Left lobe of liver (tissue), 2 donors: Measurements from ENCODE around the gene GORAB. TPM values are rescaled to one million over a fixed set of nuclear protein-coding genes. Genes with fewer than 3 reads are reported as not detected.

ENCODE experiments used
- ATAC-seq: fragments of 200-7000 bp; cut with Tn5 transposase; one replicate; pipeline ENCODE4 v1.9.1; 2020; ENCODE audit warnings: mild to moderate bottlenecking, moderate library complexity
- DNase-seq: peaks from one replicate; pipeline ENCODE4 v3.0.0-alpha.2; 2020; ENCODE audit warnings: low spot score
- total RNA-seq: library from RNA; stranded (reverse); gene quantifications from one replicate; pipeline ENCODE4 v1.2.1, GENCODE V29; 2021
- donor health status: DM: no; HTN: no; CAD: no; lungs with moderate emphysema.
- donor health status: DM: no; HTN: yes; CAD: no.

Gene GORAB
- 3.4 TPM for total RNA-seq

GRCh38 chr1:170531758-170532657, at the start of gene GORAB:
TSS of gene GORAB (plus strand) at chr1:170532166. CDS start at chr1:170532224, 58 bp downstream.
- DNase-seq (peak; percentile 90), ATAC-seq (peak; percentile 98)

GRCh38 chr1:170483051-170483450, 48.9 kb upstream of the GORAB start:
- ATAC-seq (no peak), DNase-seq (no peak)

- DNase-seq, result no peak
Measured at GRCh38 chr1:170487503-170487902, 44.5 kb upstream of the GORAB start.

GRCh38 chr1:170491291-170491690, 40.7 kb upstream of the GORAB start:
- ATAC-seq (no peak), DNase-seq (no peak)

More at GRCh38 chr1:170487503-170487902, 44.5 kb upstream of the GORAB start:
- no peak for ATAC-seq

- no peak for DNase-seq
- peak; percentile 44 for ATAC-seq
Measured at GRCh38 chr1:170494369-170494768, 37.6 kb upstream of the GORAB start.

GRCh38 chr1:170495006-170495405, 37.0 kb upstream of the GORAB start:
- no peak for DNase-seq
- no peak for ATAC-seq

- ATAC-seq, result no peak
- DNase-seq, result no peak
Measured at GRCh38 chr1:170498876-170499275, 33.1 kb upstream of the GORAB start.

- ATAC-seq, result no peak
Measured at GRCh38 chr1:170503665-170504064, 28.3 kb upstream of the GORAB start.

GRCh38 chr1:170510163-170510562, 21.8 kb upstream of the GORAB start:
- DNase-seq, result no peak

More at GRCh38 chr1:170503665-170504064, 28.3 kb upstream of the GORAB start:
- no peak for DNase-seq

GRCh38 chr1:170511038-170511437, 20.9 kb upstream of the GORAB start:
- ATAC-seq, result no peak
- no peak for DNase-seq

More at GRCh38 chr1:170510163-170510562, 21.8 kb upstream of the GORAB start:
- ATAC-seq, result no peak

GRCh38 chr1:170513138-170513537, 18.8 kb upstream of the GORAB start:
- no peak for DNase-seq
- ATAC-seq, result no peak

- DNase-seq, result no peak
- ATAC-seq, result no peak
Measured at GRCh38 chr1:170518185-170518834, 13.7 kb upstream of the GORAB start.

- no peak for ATAC-seq
Measured at GRCh38 chr1:170518965-170519364, 13.0 kb upstream of the GORAB start.

GRCh38 chr1:170520601-170521000, 11.4 kb upstream of the GORAB start:
- ATAC-seq (no peak), DNase-seq (no peak)

More at GRCh38 chr1:170518965-170519364, 13.0 kb upstream of the GORAB start:
- DNase-seq, result no peak

GRCh38 chr1:170521818-170522217, 10.1 kb upstream of the GORAB start:
- DNase-seq (no peak), ATAC-seq (no peak)

- ATAC-seq (no peak), DNase-seq (no peak)
Measured at GRCh38 chr1:170530972-170531757, 801 bp upstream of the GORAB start.

GRCh38 chr1:170533298-170533697, 1.3 kb downstream of the GORAB start:
- DNase-seq (no peak), ATAC-seq (no peak)

- no peak for DNase-seq
- ATAC-seq, result no peak
Measured at GRCh38 chr1:170534626-170535147, 2.7 kb downstream of the GORAB start.

GRCh38 chr1:170535418-170535817, 3.5 kb downstream of the GORAB start:
- ATAC-seq, result no peak
- no peak for DNase-seq

- ATAC-seq (peak; percentile 21), DNase-seq (no peak)
Measured at GRCh38 chr1:170536924-170537551, 5.1 kb downstream of the GORAB start.
